ENCODE data around the gene LARP1.

LARP1 gene

DNA sequence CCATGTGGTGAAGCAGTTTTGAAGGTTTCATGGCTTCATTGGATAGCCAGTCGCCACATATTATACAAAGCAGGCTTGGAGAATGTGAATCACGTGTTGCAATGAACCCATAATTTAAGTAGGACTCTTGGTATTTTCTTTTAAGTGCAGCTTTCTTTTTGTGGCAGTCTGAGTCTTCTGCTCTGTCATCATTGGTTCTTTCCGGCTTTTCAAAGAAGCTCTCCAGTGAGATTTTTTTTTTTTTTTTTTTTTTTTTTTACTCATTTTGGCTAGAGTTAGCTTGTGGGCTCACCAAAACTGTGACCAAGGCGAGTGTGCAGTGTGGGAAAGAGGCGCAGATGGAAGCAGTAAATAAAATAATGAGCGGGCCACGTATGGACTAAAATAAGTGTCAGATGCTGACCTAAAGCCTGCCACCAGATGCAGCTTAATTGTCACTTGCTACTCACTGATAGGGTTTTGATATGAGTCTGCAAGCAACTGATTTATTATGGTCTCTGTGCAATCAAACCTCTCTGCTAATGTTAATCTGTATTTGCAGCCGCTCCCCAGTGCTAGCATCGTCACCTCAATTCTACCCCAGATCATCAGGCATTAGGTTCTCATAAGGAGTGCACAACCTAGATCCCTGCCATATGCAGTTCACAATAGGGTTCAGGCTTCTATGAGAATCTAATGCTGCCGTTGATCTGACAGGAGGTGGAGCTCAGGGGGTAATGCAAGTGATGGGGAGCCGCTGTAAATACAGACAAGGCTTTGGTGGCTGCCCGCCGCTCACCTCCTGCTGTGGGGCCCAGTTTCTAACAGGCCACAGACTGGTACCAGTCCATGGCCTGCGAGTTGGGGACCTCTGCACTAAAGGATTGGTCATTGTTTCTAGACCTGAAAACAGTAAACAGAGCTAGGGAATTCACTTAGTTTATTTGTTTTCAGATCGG, 45.5 kb upstream of the LARP1 start (continued):
- TF ChIP-seq, protein P1, sequence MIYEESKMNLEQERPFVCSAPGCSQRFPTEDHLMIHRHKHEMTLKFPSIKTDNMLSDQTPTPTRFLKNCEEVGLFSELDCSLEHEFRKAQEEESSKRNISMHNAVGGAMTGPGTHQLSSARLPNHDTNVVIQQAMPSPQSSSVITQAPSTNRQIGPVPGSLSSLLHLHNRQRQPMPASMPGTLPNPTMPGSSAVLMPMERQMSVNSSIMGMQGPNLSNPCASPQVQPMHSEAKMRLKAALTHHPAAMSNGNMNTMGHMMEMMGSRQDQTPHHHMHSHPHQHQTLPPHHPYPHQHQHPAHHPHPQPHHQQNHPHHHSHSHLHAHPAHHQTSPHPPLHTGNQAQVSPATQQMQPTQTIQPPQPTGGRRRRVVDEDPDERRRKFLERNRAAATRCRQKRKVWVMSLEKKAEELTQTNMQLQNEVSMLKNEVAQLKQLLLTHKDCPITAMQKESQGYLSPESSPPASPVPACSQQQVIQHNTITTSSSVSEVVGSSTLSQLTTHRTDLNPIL (CRISPR knock-in tag; IDR thresholded peaks at IDR 0.05; ENCODE audit: low read depth) = no peak
- TF ChIP-seq ZFP30 (CRISPR knock-in tag; IDR thresholded peaks at IDR 0.05) (no peak), PPARA (CRISPR knock-in tag; IDR thresholded peaks at IDR 0.05; ENCODE audit: borderline replicate concordance) (no peak), ZNF8 (CRISPR knock-in tag; IDR thresholded peaks at IDR 0.05) (no peak), ZNF70 (CRISPR knock-in tag; IDR thresholded peaks at IDR 0.05) (no peak)
- TF ChIP-seq, protein P2, sequence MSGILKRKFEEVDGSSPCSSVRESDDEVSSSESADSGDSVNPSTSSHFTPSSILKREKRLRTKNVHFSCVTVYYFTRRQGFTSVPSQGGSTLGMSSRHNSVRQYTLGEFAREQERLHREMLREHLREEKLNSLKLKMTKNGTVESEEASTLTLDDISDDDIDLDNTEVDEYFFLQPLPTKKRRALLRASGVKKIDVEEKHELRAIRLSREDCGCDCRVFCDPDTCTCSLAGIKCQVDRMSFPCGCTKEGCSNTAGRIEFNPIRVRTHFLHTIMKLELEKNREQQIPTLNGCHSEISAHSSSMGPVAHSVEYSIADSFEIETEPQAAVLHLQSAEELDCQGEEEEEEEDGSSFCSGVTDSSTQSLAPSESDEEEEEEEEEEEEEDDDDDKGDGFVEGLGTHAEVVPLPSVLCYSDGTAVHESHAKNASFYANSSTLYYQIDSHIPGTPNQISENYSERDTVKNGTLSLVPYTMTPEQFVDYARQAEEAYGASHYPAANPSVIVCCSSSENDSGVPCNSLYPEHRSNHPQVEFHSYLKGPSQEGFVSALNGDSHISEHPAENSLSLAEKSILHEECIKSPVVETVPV (CRISPR knock-in tag; IDR thresholded peaks at IDR 0.05) = no peak

DNA sequence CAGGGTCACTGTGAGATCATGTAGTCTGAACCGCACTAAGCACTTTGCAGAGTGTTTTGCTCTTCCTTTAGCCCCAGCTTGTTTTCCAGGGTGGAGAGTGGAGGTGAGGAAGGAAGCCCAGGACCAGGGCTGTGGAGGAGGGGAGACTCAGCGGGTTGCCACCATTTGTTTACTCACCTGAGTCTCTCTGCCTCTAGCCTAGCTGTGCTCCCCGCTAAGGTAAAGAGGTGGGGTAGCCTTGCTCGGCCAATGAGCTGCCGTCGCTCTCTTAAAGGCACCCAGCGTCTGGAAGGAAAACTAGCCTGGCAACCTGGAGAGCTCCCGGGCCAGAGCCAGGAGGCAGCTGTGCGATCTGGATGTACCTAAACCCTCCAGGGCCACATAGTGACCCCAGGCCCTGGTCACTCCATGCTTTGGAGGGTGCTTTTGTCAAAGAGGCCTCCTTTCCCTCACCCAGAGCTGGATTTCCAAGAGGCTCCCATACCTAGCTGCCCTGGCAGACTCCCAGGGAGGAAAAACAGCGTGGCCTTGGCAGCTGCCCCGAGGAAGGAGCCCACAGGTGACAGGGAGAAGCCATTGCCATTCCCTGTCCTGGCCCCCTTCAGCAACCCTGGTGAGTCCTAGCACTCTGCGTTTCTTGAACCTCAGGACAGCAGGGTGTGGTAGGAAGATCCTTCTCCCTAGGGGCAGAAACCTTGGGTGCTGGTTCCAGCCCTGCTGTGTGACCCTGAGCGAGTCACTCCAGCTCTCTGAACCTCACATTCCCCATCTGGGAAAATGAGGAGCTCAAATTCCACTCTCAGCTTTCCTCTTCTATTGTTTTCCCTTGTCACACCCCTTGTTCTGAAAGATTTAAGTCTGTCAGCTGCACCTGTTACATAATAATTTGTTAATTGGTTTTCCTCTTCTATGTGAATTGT, 42.4 kb upstream of the LARP1 start:
- ATAC-seq = peak; percentile 19; the same call in 2 of the 3 replicates
- TF ChIP-seq, protein P2 (CRISPR knock-in tag; IDR thresholded peaks at IDR 0.05) = no peak
- TF ChIP-seq PPARA (CRISPR knock-in tag; IDR thresholded peaks at IDR 0.05; ENCODE audit: borderline replicate concordance) = no peak
- no peak for TF ChIP-seq ZC3H10 (CRISPR knock-in tag; IDR thresholded peaks at IDR 0.05)
- TF ChIP-seq ZFP3 (CRISPR knock-in tag; IDR thresholded peaks at IDR 0.05) = no peak
- TF ChIP-seq ZNF70 (CRISPR knock-in tag; IDR thresholded peaks at IDR 0.05) = no peak
- TF ChIP-seq ZNF8 (CRISPR knock-in tag; IDR thresholded peaks at IDR 0.05) = no peak
- no peak for TF ChIP-seq ARNTL (CRISPR knock-in tag; IDR thresholded peaks at IDR 0.05; ENCODE audit: borderline replicate concordance, low read depth)
- no peak for TF ChIP-seq ZNF565 (CRISPR knock-in tag; conservative IDR thresholded peaks at IDR 0.05; ENCODE audit: low read depth)
- TF ChIP-seq, protein P3, sequence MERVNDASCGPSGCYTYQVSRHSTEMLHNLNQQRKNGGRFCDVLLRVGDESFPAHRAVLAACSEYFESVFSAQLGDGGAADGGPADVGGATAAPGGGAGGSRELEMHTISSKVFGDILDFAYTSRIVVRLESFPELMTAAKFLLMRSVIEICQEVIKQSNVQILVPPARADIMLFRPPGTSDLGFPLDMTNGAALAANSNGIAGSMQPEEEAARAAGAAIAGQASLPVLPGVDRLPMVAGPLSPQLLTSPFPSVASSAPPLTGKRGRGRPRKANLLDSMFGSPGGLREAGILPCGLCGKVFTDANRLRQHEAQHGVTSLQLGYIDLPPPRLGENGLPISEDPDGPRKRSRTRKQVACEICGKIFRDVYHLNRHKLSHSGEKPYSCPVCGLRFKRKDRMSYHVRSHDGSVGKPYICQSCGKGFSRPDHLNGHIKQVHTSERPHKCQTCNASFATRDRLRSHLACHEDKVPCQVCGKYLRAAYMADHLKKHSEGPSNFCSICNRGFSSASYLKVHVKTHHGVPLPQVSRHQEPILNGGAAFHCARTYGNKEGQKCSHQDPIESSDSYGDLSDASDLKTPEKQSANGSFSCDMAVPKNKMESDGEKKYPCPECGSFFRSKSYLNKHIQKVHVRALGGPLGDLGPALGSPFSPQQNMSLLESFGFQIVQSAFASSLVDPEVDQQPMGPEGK (CRISPR knock-in tag; IDR thresholded peaks at IDR 0.05; ENCODE audit: borderline replicate concordance) = no peak
- no peak for TF ChIP-seq ISL1 (CRISPR knock-in tag; IDR thresholded peaks at IDR 0.05)
- no peak for TF ChIP-seq SNAI2 (CRISPR knock-in tag; IDR thresholded peaks at IDR 0.05)
- TF ChIP-seq CSDC2 (CRISPR knock-in tag; IDR thresholded peaks at IDR 0.05) = no peak
- TF ChIP-seq TOX (CRISPR knock-in tag; IDR thresholded peaks at IDR 0.05; ENCODE audit: borderline replicate concordance) = no peak
- TF ChIP-seq ZFP30 (CRISPR knock-in tag; IDR thresholded peaks at IDR 0.05) = no peak
- no peak for TF ChIP-seq ESRRG (CRISPR knock-in tag; IDR thresholded peaks at IDR 0.05)
- no peak for TF ChIP-seq BACH2 (CRISPR knock-in tag; IDR thresholded peaks at IDR 0.05; ENCODE audit: borderline replicate concordance)
- TF ChIP-seq GLIS3 (CRISPR knock-in tag; IDR thresholded peaks at IDR 0.05) = no peak
- TF ChIP-seq, protein P4, sequence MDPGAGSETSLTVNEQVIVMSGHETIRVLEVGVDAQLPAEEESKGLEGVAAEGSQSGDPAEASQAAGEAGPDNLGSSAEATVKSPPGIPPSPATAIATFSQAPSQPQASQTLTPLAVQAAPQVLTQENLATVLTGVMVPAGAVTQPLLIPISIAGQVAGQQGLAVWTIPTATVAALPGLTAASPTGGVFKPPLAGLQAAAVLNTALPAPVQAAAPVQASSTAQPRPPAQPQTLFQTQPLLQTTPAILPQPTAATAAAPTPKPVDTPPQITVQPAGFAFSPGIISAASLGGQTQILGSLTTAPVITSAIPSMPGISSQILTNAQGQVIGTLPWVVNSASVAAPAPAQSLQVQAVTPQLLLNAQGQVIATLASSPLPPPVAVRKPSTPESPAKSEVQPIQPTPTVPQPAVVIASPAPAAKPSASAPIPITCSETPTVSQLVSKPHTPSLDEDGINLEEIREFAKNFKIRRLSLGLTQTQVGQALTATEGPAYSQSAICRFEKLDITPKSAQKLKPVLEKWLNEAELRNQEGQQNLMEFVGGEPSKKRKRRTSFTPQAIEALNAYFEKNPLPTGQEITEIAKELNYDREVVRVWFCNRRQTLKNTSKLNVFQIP (CRISPR knock-in tag; IDR thresholded peaks at IDR 0.05; ENCODE audit: borderline replicate concordance, low read depth) = no peak
- TF ChIP-seq TCF4 (CRISPR knock-in tag; IDR thresholded peaks at IDR 0.05; ENCODE audit: borderline replicate concordance) = no peak
- no peak for TF ChIP-seq RARB (CRISPR knock-in tag; IDR thresholded peaks at IDR 0.05)
